Astrocyte of the cerebellum (primary cell): Measurements from ENCODE around the gene JMJD7.

Experiments used
- DNase-seq: peaks from one replicate; pipeline ENCODE4 v3.0.0-alpha.2; 2011; ENCODE audit warnings: low read depth
- H3K4me3 ChIP-seq: 2 replicates; pipeline ENCODE4 v1.5.1; 2011; ENCODE audit warnings: mild to moderate bottlenecking, low read depth, low read length, moderate library complexity
- in situ Hi-C: cut with HindIII; loops from 2 replicates; pipeline ENCODE4 v1.10.0; 2017; ENCODE audit warnings: low sequenced_read_pairs
- TF ChIP-seq, protein P1 (sequence below): IDR thresholded peaks from 2 replicates; pipeline ENCODE4 v1.5.1; 2012; ENCODE audit warnings: low read length, low read depth, moderate library complexity, mild to moderate bottlenecking; ENCODE audit errors: missing control alignments

Gene JMJD7

DNA sequence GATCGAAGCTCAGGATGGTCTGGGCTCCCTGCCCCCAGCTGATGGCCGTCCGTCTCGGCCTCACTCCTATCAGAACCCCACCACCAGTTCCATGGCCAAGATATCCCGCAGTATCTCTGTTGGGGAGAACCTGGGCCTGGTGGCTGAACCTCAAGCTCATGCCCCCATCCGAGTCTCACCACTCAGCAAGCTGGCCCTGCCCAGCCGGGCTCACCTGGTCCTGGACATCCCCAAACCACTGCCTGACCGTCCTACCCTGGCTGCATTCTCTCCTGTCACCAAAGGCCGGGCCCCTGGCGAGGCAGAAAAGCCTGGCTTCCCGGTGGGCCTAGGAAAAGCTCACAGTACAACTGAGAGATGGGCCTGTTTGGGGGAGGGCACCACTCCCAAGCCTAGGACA is 4.4 kb upstream of the JMJD7 start:
- DNase-seq, result no peak
- TF ChIP-seq, protein P1, sequence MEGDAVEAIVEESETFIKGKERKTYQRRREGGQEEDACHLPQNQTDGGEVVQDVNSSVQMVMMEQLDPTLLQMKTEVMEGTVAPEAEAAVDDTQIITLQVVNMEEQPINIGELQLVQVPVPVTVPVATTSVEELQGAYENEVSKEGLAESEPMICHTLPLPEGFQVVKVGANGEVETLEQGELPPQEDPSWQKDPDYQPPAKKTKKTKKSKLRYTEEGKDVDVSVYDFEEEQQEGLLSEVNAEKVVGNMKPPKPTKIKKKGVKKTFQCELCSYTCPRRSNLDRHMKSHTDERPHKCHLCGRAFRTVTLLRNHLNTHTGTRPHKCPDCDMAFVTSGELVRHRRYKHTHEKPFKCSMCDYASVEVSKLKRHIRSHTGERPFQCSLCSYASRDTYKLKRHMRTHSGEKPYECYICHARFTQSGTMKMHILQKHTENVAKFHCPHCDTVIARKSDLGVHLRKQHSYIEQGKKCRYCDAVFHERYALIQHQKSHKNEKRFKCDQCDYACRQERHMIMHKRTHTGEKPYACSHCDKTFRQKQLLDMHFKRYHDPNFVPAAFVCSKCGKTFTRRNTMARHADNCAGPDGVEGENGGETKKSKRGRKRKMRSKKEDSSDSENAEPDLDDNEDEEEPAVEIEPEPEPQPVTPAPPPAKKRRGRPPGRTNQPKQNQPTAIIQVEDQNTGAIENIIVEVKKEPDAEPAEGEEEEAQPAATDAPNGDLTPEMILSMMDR, result no peak
- in situ Hi-C loops, result no loop called here
- H3K4me3 ChIP-seq, result no peak overlapping the region

DNA sequence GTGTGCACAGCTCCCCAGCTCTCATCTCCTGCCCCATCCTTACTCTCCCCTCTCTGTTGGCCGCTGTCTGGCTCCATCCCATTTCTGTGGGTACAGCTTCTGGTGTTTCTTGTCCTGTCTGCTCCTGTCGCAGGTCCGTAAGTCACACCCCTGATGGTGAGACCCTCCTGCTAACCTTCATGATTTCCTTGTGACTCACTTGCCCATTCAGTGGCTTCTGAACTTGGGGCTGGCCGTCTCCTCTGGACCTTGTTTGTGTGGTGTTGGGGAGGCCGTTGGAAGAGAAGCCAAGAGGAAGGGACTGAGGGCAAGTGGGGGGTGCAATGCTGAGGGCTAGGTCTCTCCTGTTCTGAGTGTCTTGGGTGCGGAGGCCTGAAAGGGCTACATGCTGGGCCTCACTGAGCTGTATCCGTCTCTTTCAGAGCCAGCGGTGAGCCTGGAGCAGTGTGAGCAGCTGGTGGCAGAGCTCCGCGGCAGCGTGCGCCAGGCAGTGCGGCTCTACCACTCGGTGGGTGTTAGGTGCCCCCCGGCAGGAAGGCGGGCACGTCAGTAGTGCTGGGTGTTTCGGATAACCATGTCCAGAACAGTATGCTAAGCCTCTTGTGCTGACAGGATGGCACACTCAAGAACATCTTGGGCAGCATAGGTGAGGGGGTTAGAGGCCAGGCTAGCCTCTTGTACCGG is 3.7 kb upstream of the JMJD7 start:
- in situ Hi-C loops, result no loop called here
- no peak overlapping the region for H3K4me3 ChIP-seq
- TF ChIP-seq, protein P1, result no peak
- DNase-seq, result no peak

DNA sequence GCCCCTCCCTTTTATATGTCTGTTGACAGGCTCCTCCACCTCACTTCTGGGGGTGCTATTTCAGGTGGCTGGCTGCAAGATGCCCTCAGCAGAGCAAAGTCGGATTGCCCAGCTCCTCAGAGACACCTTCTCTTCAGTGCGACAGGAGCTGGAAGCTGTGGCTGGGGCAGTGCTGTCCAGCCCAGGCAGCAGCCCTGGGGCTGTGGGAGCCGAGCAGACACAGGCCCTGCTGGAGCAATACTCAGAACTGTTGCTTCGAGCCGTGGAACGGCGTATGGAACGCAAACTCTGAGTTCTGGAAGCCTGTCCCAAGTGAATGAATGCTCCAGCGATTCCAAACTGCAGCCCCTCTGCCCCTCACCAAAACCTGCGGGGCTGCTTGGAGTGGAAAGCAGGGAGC is 2.7 kb upstream of the JMJD7 start:
- in situ Hi-C loops, result no loop called here
- TF ChIP-seq, protein P1, result no peak
- no peak for DNase-seq
- no peak overlapping the region for H3K4me3 ChIP-seq

DNA sequence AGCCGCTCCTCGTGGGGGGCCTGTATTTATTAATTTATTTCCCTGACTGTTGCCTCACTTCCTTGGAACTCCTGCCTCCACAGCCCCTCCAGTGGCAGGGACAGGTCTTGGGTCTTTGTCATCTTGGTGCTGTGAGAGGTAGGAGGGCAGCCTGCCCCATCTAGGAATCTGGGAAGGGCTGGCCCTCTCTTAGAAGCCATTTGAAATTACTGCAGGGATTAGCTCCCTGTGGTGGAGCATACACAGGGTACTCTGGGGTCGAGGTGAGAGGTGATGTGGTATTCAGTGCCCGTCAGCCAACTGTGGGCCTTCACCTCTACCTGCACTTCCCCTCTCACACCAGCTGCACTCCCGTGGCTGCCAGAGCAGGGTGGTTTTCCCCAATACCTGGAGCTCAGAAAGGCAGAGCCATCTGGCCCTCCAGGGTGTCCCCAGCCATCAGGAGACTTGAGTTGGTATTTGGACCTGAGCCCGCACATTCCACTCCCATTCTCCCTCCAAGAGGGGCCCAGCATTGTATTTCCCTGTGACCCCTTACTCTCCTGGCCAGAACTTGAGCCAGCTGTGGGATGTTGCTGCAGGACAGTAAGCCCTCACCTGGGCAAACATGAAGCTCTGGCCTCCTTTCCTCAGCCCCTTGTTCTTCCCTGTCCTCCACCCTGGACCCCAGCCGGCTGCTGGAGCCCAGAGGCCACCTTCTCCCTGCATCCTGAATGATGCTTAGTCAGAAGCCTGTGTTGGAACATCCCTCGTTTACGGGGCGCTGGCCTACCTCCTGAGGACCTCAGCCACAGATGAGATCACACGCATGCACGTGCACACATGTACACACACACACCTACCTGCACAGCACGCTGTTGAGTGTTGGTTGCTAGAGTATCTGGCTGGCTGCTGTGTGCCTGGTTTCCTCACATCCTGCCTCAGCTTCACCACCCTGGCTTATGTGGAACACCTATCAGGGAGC is 2.0 kb upstream of the JMJD7 start:
- in situ Hi-C loops, result no loop called here
- DNase-seq, result no peak

DNA sequence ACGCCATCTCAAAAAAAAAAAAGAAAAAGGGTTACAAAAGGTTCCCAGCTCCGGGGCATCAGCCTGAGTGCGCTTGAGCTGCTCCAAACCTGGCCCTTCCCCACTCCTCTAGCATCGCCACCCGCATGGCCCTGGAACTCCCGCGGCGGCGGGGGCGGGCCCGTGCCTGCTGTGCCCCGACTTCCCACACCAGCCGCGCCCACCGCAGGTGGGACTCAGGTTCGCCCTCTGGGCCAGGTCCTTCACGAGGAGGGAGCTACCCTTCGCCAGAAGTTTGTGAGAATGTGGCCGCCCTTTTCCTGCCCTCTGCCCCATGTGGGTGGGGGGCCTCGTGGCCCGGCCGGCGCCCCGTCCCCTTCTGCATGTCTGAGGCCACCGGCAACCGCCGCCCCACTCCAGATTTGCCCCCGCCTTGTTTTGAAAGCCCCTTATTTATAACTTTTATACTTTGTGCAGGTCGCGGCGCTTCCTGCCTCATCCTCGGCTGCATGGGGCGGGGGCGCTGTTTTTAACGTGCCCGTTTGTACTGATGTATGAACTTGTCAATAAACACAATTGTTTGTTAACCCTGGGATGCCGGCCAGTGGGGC is 507 bp upstream of the JMJD7 start:
- in situ Hi-C loops, result no loop called here

More for the DNA sequence above, 2.0 kb upstream of the JMJD7 start:
- TF ChIP-seq, protein P1, result no peak
- no peak overlapping the region for H3K4me3 ChIP-seq

DNA sequence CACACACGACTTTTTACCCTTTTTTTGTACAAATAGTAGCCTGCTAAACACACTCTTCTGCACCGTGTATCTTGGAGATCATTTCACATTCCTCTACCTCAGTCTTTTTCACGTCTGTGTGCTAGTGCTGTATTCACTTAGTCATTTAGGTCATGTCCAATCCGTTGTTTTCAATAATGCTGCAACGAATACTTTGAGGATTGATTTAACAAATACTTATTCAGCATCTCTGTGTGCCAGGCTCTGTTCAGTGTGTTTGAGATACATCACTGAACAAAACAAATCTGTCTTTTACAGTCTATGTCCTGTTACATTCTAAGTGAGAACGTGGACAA is 882 bp downstream of the JMJD7 start:
- TF ChIP-seq, protein P1, result no peak
- DNase-seq, result no peak
- H3K4me3 ChIP-seq, result peak overlapping the region; percentile 87
- in situ Hi-C loops, result no loop called here

More for the DNA sequence above, 507 bp upstream of the JMJD7 start:
- no peak for DNase-seq
- peak overlapping the region; percentile 87 for H3K4me3 ChIP-seq
- TF ChIP-seq, protein P1, result peak; percentile 7
